Colonic mucosa (tissue), 4 donors: ENCODE results near the gene CYP2U1. TPM values are rescaled to one million over a fixed set of nuclear protein-coding genes. Genes with fewer than 3 reads are reported as not detected.

Experiments
- DNase-seq: peaks from one replicate; pipeline ENCODE4 v3.0.0-alpha.2; 2020
- H3K27ac ChIP-seq: fragments of 200-600 bp; one replicate; pipeline ENCODE4 v1.8.0; 2021
- H3K27me3 ChIP-seq: fragments of 200-600 bp; one replicate; pipeline ENCODE4 v1.8.0; 2021
- H3K36me3 ChIP-seq: fragments of 200-600 bp; one replicate; pipeline ENCODE4 v1.8.0; 2021
- H3K4me1 ChIP-seq: fragments of 200-600 bp; one replicate; pipeline ENCODE4 v1.8.0; 2021; ENCODE audit warnings: mild to moderate bottlenecking
- H3K4me3 ChIP-seq: fragments of 200-600 bp; one replicate; pipeline ENCODE4 v1.8.0; 2021
- H3K9ac ChIP-seq, 2 donors: one replicate each; pipeline ENCODE4 v1.7.0; 2013; ENCODE audit warnings: control low read depth in 2 of 2, low read depth in 2 of 2, low read length in 2 of 2
- H3K9me3 ChIP-seq: fragments of 200-600 bp; one replicate; pipeline ENCODE4 v1.8.0; 2021
- CTCF ChIP-seq: fragments of 200-600 bp; IDR thresholded peaks from one replicate; pipeline ENCODE4 v1.8.0; 2022; ENCODE audit warnings: antibody characterized with exemption, mild to moderate bottlenecking
- intact Hi-C: fragments of 100-400 bp; cut with DNase I; formaldehyde crosslinking; loops from one replicate; pipeline ENCODE4 v1.14.1; 2022
- total RNA-seq, 2 donors: library from RNA; stranded (reverse); fragmentation: NEBNext Ultra II Directional in 1 of 2; extraction: Animal tissue kit (Norgen Biotek cat#: 25700) in 1 of 2; gene quantifications; one replicate each; pipeline ENCODE4 v1.2.1, GENCODE V29; 2021
- donor health status: healthy.
- donor health status: DM: no; HTN: no; CAD: no.
- donor health status: DM: no; HTN: no; CAD: no.

The CYP2U1 gene
- total RNA-seq, 2 donors from 2014 or later, result 2.4 to 4.2 TPM

DNA sequence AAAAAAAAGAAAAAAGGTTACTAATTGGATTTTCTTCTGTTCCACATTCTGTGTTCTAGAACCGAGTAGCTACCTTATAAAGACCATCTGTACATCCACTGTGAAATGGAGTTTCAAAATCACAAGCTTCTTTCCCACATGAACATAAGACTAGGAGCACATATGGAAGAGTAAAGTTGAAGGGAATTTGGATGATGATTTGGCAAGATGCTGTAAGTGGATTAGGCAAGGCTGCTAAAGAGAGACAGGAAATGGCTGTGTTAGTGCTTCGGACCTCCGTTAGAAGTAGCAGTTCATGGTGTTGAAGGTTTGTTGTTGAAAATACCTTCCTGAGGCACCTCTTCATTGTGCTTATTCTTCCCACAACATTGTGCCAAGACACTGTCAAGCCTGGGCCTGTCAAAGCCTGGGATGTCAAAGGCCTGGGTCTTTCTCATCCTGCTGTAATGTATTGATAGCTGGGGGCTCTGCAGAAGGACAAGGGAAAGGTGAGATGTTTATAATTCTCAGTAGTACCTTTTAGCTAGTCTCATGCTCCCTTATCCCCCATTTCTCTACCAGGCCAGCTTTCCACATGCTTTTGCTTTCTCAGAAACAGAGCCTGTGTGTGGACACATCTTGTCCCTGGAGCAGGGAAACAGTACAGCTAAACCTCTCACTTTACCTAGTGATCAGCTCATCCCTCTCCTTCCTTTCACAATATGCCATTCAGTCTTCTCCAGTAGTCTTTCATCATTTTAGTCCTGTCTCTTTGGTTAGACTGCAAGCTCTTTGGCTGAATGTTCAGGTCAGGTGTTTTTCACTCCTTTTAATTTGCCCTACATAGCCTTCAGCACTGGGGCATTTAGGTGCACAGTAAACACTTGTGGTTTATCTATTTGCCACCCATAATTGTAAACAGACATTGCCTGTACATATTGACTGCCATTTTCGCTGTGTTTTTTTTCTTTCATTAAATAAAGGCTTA, 37.9 kb upstream of the CYP2U1 start:
- Histone ChIP-seq H3K9ac (no peak overlapping the region), H3K9me3 (no peaks in the 10 kb centered on the region), H3K27me3 (no peaks in the 10 kb centered on the region), H3K4me1 (no peaks in the 10 kb centered on the region), H3K27ac (no peak overlapping the region), H3K36me3 (no peaks in the 10 kb centered on the region), H3K4me3 (no peak overlapping the region)
- intact Hi-C loops, result no loop called here
- DNase-seq, result no peak
- no peak for TF ChIP-seq CTCF

GRCh38 chr4:107894138-107894603, 37.2 kb upstream of the CYP2U1 start:
- Histone ChIP-seq H3K4me3 (no peak overlapping the region), H3K27me3 (no peaks in the 10 kb centered on the region), H3K4me1 (no peaks in the 10 kb centered on the region), H3K9ac (no peak overlapping the region), H3K27ac (no peak overlapping the region), H3K36me3 (no peaks in the 10 kb centered on the region), H3K9me3 (no peaks in the 10 kb centered on the region)
- TF ChIP-seq CTCF, result no peak
- DNase-seq, result no peak
- intact Hi-C loops, result no loop called here

DNA sequence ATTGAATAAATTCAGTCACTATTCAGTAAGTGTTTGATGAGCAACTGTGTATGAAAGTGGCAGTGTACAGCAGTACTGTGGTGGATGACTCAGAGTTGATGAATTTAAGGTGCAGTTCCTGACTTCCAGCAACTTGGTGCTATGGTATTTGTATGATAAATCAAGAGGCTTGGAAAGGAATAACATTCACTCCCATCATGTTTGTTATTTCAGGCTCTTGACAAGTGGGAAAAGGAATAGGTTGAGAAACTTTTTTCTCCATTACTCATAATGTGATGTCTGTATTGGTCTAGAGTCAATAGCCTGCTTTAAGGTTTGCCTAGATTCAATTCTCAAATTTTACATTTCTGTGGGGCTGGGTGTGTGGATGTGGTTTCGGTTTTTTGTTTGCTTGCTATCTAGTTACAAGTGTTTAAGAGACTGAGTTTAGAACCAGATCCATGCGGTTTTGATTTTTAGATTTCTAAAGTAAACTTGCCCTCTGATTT, 35.1 kb upstream of the CYP2U1 start:
- Histone ChIP-seq H3K4me1 (no peaks in the 10 kb centered on the region), H3K9ac (no peak overlapping the region), H3K36me3 (no peaks in the 10 kb centered on the region), H3K9me3 (no peaks in the 10 kb centered on the region), H3K27me3 (no peaks in the 10 kb centered on the region), H3K27ac (peak overlapping the region; percentile 22), H3K4me3 (no peak overlapping the region)
- no peak for TF ChIP-seq CTCF
- intact Hi-C loops, result no loop called here
- DNase-seq, result no peak

DNA sequence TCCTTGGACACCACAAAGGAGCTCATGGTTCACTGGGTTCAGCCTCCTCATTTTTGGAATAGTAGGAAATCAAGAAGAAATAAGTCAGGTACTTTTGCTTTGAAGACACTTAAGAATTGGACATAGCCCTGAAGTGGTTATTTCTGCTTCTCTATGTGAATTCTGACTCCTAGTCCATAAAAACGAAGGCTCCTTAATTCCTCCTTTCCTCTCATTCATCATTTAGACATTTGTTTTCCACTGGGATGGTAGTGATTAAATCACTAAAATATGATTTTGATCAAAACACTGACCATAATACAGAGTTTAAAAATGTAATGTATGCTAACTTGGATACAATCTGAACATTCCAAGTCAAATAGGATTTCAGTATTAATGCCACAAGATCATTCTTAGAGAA, 34.7 kb upstream of the CYP2U1 start:
- H3K27me3 ChIP-seq, result no peaks in the 10 kb centered on the region
- no peak for TF ChIP-seq CTCF
- DNase-seq, result no peak
- no peaks in the 10 kb centered on the region for H3K36me3 ChIP-seq
- H3K9ac ChIP-seq, result no peak overlapping the region
- no peak overlapping the region for H3K4me3 ChIP-seq
- intact Hi-C loops, result no loop called here
- H3K4me1 ChIP-seq, result no peaks in the 10 kb centered on the region
- peak overlapping the region; percentile 22 for H3K27ac ChIP-seq
- no peaks in the 10 kb centered on the region for H3K9me3 ChIP-seq

- H3K4me3 ChIP-seq, result no peak overlapping the region
- H3K27me3 ChIP-seq, result no peaks in the 10 kb centered on the region
- H3K9ac ChIP-seq, result no peak overlapping the region
- no peak overlapping the region for H3K27ac ChIP-seq
- H3K4me1 ChIP-seq, result no peaks in the 10 kb centered on the region
- no peaks in the 10 kb centered on the region for H3K36me3 ChIP-seq
- intact Hi-C loops, result no loop called here
- no peak for TF ChIP-seq CTCF
- no peaks in the 10 kb centered on the region for H3K9me3 ChIP-seq
- no peak for DNase-seq
Observed at GRCh38 chr4:107897823-107898222, 33.5 kb upstream of the CYP2U1 start.
